Endothelial cell (in vitro differentiated cells): Measurements from ENCODE around the gene GIMAP6. TPM values are rescaled to one million over a fixed set of nuclear protein-coding genes. Genes with fewer than 3 reads are reported as not detected.
"Not testable (repeated sequence)": the region's sequence is repeated elsewhere in the genome, so short reads cannot be mapped to it uniquely, and the experiment has no call there.

Experiments used
- DNase-seq: peaks from one replicate; pipeline ENCODE4 v3.0.0; 2021; ENCODE audit warnings: low spot score
- H3K27ac Mint-ChIP-seq: one replicate; pipeline ENCODE4 v1.8.0; 2021; ENCODE audit warnings: mixed read lengths, inconsistent platforms; ENCODE audit not compliant: unreplicated experiment
- H3K27me3 Mint-ChIP-seq: one replicate; pipeline ENCODE4 v1.8.0; 2021; ENCODE audit warnings: mild to moderate bottlenecking, moderate library complexity, mixed read lengths, inconsistent platforms; ENCODE audit not compliant: unreplicated experiment
- H3K36me3 Mint-ChIP-seq: one replicate; pipeline ENCODE4 v1.8.0; 2021; ENCODE audit warnings: mild to moderate bottlenecking, low read depth, mixed read lengths, inconsistent platforms; ENCODE audit not compliant: unreplicated experiment
- H3K4me1 Mint-ChIP-seq: one replicate; pipeline ENCODE4 v1.8.0; 2021; ENCODE audit warnings: mild to moderate bottlenecking, mixed read lengths, inconsistent platforms; ENCODE audit not compliant: unreplicated experiment
- H3K4me3 Mint-ChIP-seq: one replicate; pipeline ENCODE4 v1.8.0; 2021; ENCODE audit warnings: mild to moderate bottlenecking, mixed read lengths, inconsistent platforms; ENCODE audit not compliant: unreplicated experiment
- H3K9me3 Mint-ChIP-seq: one replicate; pipeline ENCODE4 v1.8.0; 2021; ENCODE audit warnings: mixed read lengths, inconsistent platforms; ENCODE audit not compliant: unreplicated experiment
- CTCF ChIP-seq: fragments of 200-600 bp; sonication (generic); IDR thresholded peaks from one replicate; pipeline ENCODE4 v1.5.0; 2021; ENCODE audit warnings: antibody characterized with exemption; ENCODE audit not compliant: unreplicated experiment
- total RNA-seq: library from RNA; stranded (reverse); fragmentation: NEBNext Ultra II Directional; extraction: Animal tissue kit (Norgen Biotek cat#: 25700); gene quantifications from one replicate; pipeline ENCODE4 v1.2.1, GENCODE V29; 2021; ENCODE audit not compliant: unreplicated experiment

GIMAP6 gene
- total RNA-seq, 1 donor from 2014 or later: 47.7 TPM

- peaks cover 10% of the 10 kb centered on the region for H3K27me3 Mint-ChIP-seq
- peaks cover 23% of the 10 kb centered on the region for H3K4me1 Mint-ChIP-seq
- peaks cover 29% of the 10 kb centered on the region for H3K36me3 Mint-ChIP-seq
- peaks cover 6% of the 10 kb centered on the region for H3K9me3 Mint-ChIP-seq
- no peak for TF ChIP-seq CTCF
- no peak overlapping the region for H3K4me3 Mint-ChIP-seq
- no peak for DNase-seq
- no peak overlapping the region for H3K27ac Mint-ChIP-seq
Observed at GRCh38 chr7:150580638-150581394, 51.4 kb downstream of the GIMAP6 start.

GRCh38 chr7:150579979-150580637 lies 52.1 kb downstream of the GIMAP6 start:
- H3K4me1 Mint-ChIP-seq: peaks cover 17% of the 10 kb centered on the region
- not testable (repeated sequence) for H3K27ac Mint-ChIP-seq, H3K4me3 Mint-ChIP-seq, DNase-seq, H3K27me3 Mint-ChIP-seq, H3K9me3 Mint-ChIP-seq
- H3K36me3 Mint-ChIP-seq: peaks cover 31% of the 10 kb centered on the region

Other genes with a start within 250 kb of the GIMAP6 start
- 143 TPM for gene GIMAP8, start 181.8 kb downstream of the GIMAP6 start, total RNA-seq
- gene GIMAP7, start 117.5 kb downstream of the GIMAP6 start, total RNA-seq: 2.2 TPM
- gene GIMAP4, start 65.0 kb downstream of the GIMAP6 start, total RNA-seq: 6.4 TPM
- 1.9 TPM for gene GIMAP2, start 53.3 kb upstream of the GIMAP6 start, total RNA-seq
- 3.6 TPM for gene GIMAP1, start 84.2 kb upstream of the GIMAP6 start, total RNA-seq
- gene GIMAP5, start 105.0 kb upstream of the GIMAP6 start, total RNA-seq: 220 TPM
- gene TMEM176B, start 168.0 kb upstream of the GIMAP6 start, total RNA-seq: 1.4 TPM
- 1.3 TPM for gene TMEM176A, start 168.4 kb upstream of the GIMAP6 start, total RNA-seq
- gene AOC1, start 220.1 kb upstream of the GIMAP6 start, total RNA-seq: 0.41 TPM